Suppressor macrophage (primary cell): ENCODE results near the gene CENPP.

ENCODE experiments used
- DNase-seq, 4 experiments: peaks; one replicate each; pipeline ENCODE4 v3.0.0-alpha.2; 2020 to 2022

CENPP gene

DNA sequence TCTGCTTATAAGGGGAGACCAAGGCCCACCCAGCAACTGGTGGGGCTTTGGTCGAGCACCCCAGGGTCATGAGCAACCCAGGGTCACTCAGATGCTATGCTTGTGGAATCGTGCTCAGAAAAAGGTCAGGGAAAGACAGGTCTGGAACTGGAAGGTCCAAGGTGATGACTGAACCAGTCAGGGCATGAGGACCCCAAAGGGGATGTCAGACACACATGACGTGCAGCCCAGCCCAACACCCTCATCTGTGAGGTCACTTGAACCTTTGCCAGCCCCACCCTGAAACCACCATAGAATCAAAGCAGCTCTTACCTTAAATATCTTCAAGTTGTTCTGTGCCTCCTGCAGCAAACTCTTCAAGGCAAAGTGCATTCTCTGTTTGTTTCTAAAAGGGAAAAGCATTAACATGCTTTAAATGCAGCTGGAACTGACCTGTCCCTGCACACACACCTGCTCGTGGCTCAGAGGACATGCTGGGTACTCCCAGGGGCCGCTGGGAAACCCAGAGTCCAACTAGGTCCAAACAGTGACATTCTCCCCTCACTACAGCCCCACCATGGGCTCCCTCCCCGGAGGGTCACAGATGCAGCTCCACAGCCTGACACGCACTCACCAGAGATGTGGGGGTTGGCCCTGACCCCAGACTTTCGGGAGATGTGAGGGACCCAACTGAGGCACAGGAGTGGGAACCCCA lies 314.8 kb downstream of the CENPP start:
- DNase-seq, result no peak

DNA sequence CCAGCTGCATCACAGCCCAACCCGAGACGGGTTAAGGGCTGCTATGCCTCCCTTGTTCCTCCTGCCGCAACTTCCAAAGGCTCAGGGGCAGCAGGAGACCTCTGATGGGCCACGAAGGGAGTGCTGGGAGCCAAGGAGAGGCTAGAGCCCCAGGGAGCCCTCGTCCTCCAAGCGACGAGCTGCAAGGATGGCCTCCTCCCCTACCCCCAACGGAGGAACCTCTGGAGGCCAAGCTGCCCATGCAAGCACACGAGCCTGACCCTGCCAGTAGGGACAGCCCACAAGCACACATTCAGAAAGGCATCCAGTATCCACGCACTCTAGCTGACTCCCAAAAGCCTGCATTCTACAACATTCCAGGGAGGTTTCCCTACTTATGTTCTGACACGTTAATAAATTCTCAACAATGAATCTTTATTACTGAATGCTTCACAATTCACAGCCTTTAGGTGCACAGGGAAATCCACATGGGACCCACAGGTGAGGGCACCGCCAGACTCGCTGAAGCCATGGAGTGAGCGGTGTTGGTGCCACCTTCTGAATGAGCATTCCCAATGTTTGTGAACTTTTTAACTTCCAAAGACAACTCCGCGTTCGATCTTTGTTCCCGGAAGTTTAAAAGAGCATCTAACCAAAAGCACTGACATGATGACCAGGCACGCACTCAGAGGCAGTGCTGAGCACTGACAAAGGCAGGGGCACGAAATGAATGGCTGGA lies 315.5 kb downstream of the CENPP start:
- DNase-seq, result no peak

DNA sequence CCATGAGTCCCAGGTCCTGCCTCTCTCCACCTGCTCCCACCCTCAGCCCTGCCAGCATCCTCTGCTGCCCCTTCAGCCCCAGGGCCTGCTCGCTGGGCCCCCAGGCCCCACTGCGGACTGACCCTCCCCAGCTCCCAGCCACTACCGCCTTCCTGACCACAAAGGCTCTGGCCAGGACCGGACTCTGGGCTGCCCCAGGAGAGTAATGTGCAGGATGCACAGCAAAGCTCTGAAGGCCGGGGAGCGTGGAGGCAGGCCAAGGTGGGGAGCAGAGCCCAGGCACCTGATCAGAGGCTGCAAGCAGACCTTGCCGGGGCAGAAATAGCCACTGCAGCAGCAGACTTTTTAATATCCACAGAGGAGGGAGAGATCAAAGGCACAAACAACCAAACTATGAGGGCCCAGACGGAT lies 316.3 kb downstream of the CENPP start:
- DNase-seq, result no peak

DNA sequence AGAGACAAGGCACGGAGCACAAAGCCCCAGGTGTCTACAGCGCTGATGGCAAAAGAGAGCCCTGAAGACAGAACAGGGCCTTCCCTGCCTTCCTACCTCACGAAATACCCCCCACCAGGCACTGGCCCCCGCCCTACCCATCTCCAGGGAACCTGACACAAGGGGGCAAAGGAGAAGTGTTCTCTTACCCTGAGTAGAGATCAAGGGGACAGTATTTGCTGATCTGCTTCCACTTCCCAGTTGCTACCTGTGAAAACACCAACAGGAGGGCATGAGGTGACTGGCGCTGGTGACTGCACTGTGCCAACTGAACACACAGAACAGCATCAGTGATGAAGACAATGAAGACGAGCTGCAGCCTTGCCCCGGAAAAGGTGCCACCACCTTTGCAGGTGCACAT lies 316.8 kb downstream of the CENPP start:
- DNase-seq, result no peak

DNA sequence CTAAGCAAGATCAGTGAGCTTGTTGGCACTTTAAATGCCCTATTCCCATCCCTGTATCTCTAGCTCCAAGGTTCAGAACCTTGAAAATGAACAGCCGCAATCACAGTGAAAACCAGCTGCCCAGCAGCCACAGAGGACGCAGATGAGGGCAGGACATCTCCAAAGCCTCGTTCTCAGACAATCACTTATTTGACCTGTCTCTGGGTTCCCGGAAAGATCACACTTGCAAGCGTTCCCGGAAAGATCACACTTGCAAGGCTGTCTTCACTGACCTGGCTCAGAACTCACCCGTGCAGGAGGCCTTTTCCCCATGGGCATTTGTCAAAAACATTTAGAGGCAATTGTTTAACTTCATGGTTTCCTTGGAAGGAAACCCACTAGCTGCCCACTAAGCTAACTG lies 318.5 kb downstream of the CENPP start:
- DNase-seq, result no peak

DNA sequence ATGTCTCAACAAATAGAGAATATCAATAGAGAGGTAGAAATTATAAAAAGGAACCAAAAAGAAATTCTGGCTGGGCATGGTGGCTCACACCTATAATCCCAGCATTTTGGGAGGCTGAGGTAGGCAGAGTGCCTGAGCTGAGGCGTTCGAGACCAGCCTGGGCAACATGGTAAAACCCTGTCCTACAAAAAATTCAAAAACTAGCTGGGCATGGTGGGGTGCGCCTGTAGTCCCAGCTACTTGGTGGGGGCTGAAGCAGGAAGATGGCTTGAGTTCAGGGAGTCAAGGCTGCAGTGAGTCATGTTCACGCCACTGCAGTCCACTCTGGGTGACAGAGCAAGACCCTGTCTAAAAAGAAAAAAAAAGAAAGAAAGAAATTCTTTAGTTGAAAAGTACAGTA lies 319.3 kb downstream of the CENPP start:
- no peak for DNase-seq

DNA sequence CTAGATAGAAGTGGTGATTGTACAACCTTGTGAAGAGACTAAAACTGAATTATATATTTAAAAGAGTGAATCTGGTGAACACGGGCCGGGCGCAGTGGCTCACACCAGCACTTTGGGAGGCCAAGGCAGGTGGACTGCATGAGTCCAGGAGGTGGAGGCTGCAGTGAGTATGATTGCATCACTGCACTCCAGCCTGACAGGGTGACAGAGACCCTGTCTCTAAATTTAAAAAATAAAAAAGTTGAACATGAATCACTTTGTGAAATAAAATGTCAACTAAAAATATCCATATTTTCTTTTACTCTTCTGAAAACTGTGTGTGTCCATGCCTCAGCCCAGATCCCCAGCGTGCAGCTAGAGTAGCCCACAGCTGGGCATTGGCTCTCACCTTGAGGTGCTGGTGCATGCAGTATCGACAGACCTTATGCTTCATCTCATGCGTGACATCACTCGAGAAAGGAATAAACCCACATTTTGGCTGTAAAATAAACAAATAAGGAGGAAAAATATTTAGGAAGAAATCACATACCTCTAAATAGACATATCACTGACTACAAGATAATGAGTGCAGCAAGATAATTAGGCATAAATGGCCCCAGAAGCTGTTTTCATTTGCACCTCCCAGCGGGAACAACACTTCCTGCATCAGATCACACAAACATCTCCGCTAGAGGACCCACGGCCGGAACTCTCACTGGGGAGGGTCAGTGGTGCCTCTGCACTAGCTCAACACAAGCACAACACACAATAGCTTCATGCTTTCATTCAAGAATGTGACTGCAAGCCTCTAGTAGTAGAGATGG lies 322.1 kb downstream of the CENPP start:
- DNase-seq, result no peak

DNA sequence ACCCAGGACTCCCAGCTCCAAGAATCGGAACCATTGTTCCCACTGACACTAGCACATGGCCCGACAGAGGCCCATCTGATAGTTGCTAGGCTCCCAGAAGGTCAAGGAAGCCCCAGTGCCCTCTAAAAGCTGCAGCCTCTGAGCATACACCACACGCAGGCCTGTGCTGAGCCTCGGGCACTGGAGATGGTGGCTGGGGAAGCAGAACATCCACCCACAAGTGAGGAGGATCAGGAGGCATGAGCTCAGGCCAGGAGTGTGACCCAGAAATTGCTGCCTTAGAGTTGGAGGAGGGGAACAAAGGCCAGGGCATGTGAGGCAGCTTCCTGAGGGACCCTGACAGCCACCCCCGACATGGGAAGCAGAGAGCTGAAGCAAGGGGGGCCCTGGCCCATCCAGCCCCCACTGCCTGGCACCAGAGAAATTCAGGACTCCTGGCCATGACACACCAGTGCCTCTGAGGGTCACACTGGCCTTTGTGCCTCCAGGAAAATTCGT lies 322.8 kb downstream of the CENPP start:
- peak; percentile 27 to 73 (median 43) for DNase-seq

DNA sequence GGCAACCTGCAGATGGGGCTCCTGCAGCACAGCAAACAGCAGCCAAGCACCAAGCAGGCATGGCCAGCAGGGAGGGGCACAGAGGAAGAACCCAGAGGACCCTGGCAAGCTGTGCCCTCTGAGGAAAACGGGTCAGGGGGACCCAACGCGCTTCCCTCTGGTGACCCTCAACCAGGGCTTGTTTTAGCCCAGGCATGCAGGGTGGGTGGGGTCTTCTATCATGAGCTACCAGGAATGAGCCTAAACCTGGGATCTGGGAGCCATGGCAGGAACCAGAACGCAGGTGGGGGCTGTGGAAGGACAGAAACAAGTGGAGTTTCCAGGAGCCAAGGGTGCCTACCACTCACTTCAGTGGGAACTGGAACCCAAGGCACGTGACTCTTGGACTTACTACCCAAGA lies 323.3 kb downstream of the CENPP start:
- no peak for DNase-seq

DNA sequence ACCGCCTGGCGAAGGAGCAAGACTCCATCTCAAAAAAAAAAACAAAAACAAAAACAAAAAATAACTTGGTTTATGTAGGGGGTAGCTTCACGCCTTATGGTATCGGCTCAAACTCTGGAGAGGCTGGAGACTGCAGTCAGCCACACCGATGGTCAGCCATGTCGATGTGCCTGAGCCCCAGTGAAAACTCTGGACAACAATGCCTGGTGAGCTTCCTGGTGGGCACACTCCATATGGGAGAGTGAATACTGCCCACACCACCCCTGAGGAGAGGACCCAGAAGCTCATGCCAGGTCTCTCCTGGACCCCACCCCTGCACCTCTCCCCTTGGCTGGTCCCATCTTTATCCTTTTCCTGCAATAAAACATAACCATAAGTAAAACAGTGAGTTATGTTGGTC lies 324.5 kb downstream of the CENPP start:
- no peak for DNase-seq

DNA sequence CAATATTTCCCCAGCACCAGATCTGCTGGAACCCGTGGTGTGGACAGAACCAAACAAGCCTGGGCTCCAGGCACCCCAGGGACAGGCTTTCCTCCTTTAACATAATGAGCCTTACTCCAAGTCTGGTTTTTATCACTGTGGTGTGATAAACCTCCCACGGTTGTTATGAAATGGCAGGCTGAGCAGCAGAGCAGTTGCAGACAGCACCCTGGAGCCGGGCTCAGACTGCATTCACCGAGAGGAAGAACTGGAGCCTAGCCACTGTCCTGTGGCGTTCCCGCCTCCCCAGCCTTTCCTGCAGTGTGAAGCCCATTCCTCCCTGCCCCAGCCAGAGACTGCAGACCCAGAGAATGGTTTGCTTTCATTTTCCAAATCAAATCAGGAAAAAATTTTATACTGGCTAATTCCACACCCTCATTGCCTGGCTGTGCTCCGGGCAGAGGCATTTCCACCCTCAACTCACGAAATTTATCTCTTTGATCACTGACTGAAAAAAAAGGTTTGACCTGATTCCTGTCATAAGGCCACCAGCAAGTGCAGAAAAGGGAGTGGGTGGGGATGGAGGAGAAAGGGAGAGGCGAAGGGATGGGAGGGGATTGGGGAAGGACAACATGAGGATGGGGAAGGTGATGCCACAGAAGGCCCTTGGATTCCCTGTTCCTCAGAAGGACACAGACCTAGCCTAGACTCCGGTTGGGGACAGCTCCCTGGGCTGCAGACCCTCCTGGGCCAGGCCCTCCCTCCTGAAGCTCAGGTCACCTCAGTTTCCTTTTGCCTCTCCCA lies 325.3 kb downstream of the CENPP start:
- peak; percentile 8 to 69 (median 42) for DNase-seq

DNA sequence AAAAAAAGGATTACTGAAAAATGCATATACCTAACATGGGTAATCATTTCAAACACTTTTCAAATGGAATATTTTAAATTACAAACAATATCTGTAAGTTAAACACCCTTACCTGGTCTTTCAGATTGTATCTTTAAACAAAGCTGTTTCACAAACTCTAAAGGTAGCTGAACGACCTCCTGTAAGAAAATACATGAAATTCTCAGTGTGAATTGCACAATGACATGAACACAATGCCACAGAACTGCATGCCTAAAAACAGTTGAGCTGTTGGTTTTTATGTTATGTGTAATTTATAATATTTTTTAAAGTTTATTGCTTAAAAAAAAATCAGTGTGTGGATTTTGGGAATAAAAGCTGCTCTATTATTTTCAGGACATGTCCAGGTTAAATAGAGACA lies 326.7 kb downstream of the CENPP start:
- no peak for DNase-seq

DNA sequence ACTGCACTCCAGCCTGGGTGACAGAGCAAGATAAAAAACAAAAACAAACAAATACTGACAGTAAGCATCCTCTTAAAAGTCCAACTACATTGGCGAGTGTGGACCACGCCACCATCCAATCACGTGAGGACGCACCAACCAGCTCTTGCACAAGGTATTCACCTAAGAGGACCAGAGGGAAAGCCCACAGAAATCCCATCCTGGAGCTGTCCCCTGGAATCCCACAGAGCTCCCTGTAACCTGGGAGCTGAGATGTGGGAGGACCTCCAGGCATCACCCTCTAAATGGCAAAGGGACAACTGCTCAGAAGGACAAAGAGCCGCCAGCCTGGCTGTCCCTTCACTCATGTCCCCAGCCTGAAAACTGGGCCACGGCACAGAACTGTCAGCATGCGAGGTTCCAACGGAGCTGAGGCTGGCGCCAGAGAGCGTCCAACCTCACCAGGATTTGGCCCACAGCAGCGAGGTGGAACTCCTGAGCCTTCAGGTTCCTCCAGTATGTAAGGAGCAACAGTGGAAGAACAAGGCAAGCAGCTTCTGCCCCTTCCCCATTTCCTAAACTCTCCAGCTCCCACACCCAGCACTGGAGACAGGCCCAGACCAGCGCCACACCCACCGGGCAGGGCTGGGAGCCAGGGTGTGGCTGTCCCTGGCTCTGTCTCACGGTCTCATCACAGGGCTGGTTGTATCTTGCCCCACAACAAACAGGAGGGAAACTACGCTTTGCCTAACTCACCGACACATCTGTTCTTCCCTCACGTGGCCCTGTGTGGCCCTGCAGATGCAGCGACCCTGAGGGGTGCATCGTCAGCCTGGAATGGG lies 328.9 kb downstream of the CENPP start:
- DNase-seq, result no peak

DNA sequence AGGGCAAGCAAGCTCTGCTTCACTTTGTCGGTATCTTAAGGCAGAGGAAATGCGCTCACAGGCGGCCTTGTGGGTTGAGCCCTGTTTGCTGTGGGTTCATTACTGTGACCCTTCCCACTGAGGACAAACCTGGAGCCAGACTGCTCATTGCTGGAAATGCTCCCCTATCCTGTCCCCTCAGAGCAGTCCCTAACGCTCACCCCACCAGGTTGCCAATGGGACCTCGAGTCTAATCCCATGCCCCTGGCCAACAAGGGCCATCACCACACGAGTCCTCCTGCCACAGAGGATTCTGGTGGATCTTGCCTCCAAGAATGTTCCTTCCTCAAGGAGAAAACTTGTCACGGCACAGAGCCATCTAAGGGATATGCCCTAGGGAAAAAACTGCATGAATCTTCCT lies 329.6 kb downstream of the CENPP start:
- DNase-seq, result no peak

DNA sequence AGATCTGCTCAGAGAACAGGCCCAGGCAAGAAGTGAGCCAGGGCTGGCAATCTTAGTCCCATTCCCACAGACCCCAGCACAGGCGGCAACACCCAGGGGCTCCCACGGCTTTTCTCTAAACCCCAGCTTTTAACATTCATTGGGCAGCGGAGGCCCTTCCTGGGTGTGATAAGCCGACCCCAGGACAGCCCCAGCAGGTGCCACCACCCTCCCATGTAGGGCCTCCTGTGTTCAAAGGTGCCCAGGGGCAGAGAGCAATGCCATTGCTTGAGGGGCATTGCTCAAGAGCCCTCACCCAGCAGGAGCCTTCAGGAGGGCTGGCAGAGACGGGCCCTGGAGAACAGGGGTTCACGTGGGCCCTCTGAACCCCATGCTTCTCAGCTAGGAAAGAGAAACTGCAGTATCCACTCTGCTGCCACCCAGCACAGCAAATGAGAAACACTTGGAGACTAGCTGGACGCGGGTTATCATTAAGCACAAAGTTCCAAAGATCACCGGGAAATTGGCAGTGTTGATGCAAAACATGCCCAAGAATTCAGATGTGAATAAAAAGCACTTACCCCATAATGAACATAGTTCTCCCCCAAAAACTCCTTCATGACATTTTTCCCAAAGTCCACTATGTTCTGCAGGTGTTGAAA lies 330.3 kb downstream of the CENPP start:
- no peak for DNase-seq

DNA sequence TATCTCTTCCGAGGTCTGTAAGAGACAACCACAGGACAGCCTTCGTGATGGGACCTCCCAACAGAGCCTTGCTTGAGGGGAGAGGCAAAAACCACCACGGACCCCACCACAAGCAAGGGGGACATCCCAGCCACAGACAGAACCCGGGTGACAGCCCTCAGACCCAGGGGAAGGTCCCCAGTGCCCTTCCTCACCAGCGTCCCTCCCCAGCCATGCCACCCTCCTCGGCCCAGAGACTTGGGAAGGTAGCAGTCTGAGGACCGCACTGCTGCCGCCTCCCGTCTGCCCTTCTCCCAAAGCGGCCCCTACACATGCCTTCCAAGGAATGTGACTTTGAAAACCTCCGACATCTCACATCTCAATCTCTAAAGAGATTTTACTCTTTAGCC lies 330.8 kb downstream of the CENPP start:
- no peak for DNase-seq

DNA sequence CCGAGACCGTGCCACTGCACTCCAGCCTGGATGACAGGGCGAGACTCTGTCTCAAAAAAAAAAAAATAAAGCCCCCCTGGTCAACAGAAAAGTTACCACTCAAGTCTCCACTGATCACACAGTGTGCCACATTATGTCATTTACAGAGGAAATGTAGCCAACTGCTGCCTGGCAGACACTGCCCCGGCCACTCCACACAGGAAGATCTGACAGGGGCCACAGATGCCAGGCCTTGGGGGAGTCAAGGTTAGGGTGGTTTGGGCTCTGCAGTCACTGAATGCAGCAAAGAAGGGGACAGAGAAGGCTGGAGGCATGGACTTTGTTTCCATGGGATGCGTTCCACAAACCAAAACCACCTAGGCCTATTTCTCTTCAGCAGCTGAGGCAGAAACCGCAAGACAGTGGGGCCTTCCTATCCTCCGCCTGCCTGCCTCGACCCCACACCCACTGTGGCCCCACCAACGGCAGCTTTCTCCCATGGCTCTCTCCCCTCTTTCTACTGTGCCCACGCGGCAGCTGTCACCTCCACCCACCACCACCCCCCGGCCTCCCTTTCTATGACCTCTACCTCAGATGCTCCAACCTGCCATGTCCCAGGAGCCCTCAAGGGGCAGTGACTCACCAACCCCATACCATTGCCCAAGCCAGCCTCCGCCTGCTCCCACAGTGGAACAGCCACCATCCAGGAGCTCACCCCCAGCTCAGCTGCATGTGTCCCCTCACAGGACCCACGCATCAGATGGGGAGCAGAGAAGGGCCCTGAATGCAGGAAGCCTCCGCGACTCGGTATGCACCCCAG lies 331.7 kb downstream of the CENPP start:
- peak in 3 of 4 experiments; percentile 8 to 16 (median 13) for DNase-seq

DNA sequence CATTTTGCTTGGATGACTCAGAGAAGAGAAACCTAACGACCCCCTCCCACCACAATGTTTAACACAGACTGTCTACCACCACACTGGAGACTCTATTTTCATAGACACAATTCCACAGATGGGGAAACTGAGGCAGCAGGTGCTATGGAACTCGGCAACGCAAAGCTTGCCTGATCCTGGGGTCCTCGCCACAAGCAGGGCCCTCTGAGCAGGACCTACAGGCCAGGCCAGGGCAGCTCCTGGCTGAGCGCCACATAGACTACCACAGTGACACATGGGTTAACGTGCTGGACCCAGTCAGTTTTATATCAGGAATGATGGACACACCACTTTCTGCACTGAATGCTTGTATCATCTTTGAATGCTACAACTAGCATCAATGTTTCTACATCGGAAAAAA lies 332.4 kb downstream of the CENPP start:
- no peak for DNase-seq

DNA sequence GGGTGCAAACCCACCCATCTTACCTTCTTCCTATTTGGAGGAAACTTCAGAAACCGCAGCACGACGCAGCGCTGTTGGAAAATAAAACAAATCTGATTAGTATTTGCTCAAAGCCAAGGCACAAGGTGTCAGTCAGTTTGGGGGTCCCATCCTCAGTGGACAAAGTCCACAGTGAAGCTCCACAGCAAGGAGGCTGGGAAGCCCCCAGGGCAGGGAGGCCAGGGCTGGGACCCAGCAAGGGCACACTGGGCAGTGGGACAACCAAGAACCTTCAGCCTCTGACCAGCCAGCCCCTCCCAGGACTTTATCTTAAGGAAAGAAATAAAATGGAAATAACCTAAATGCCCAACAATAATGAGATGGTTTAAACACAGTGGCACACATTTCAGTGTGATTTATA lies 332.9 kb downstream of the CENPP start:
- DNase-seq, result no peak

DNA sequence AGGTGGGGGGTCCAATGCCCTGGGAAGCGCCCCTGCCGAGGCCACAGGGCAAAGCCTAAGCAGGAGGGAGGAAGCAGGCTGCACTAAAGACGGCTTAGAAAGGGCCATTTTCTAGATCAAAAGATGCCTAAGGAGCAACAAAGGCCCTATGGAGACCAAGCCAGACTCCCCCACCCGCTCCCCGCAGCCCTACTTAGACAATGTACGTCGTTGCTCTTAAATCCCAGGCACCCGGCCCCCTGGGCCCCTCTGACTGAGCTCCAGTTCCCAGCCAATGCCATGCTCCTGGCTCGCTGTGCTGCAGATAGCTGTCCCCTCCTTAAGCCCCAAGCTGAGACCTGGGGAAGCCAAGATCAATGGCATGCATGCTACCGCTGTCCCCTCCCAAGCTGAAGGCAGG lies 333.8 kb downstream of the CENPP start:
- no peak for DNase-seq
